NCI-H1930 (cell line): Measurements from ENCODE around the gene BTN2A1.
"Not testable (repeated sequence)": the region's sequence is repeated elsewhere in the genome, so short reads cannot be mapped to it uniquely, and the experiment has no call there.

Experiments used
- DNase-seq, 2 experiments: peaks; one replicate each; lab custom pipeline; 2025; lab: John Stamatoyannopoulos, UW

Gene BTN2A1

GRCh38 chr6:26493258-26493657 lies 35.5 kb downstream of the BTN2A1 start:
- DNase-seq, result no peak

- no peak for DNase-seq
Observed at GRCh38 chr6:26494117-26494516, 36.4 kb downstream of the BTN2A1 start.

- DNase-seq, result no peak
Observed at GRCh38 chr6:26495281-26495680, 37.5 kb downstream of the BTN2A1 start.

GRCh38 chr6:26497610-26498009 lies 39.9 kb downstream of the BTN2A1 start:
- DNase-seq, result no peak

GRCh38 chr6:26500102-26500501 lies 42.3 kb downstream of the BTN2A1 start, which contains the start of gene BTN1A1:
Gene BTN1A1, plus strand, starts transcription at chr6:26500303. Its CDS starts 984 bp downstream, at chr6:26501287.
- DNase-seq, result no peak

- peak in 1 of 2 experiments; percentile 2 for DNase-seq
Observed at GRCh38 chr6:26501482-26501986, 43.8 kb downstream of the BTN2A1 start.

- no peak for DNase-seq
Observed at GRCh38 chr6:26502165-26502564, 44.4 kb downstream of the BTN2A1 start.

GRCh38 chr6:26502626-26503025 lies 44.9 kb downstream of the BTN2A1 start:
- no peak for DNase-seq

GRCh38 chr6:26507658-26508057 lies 49.9 kb downstream of the BTN2A1 start:
- DNase-seq, result no peak

GRCh38 chr6:26511033-26511432 lies 53.3 kb downstream of the BTN2A1 start:
- DNase-seq, result not testable (repeated sequence)

- DNase-seq, result no peak
Observed at GRCh38 chr6:26514984-26515383, 57.2 kb downstream of the BTN2A1 start.

GRCh38 chr6:26516481-26517427 lies 59.0 kb downstream of the BTN2A1 start:
- no peak for DNase-seq
